Measurements from ENCODE around the gene PRDX4.

Gene PRDX4

GRCh38 chrX:23667239-23668177, at the start of gene PRDX4:
Gene PRDX4 (plus strand): TSS chrX:23667493. CDS start chrX:23667571, 78 bp downstream.
- H3K4me3 ChIP-seq (ENCODE audit: control insufficient read depth, low read depth, low read length): peak within 1 kb of the TSS; percentile 74
- DNase-seq (ENCODE audit: low read depth): peak; percentile 86
- TF ChIP-seq CTCF (conservative IDR thresholded peaks at IDR 0.05; ENCODE audit: control insufficient read depth, insufficient read depth, low read depth, low read length): no peak

DNA sequence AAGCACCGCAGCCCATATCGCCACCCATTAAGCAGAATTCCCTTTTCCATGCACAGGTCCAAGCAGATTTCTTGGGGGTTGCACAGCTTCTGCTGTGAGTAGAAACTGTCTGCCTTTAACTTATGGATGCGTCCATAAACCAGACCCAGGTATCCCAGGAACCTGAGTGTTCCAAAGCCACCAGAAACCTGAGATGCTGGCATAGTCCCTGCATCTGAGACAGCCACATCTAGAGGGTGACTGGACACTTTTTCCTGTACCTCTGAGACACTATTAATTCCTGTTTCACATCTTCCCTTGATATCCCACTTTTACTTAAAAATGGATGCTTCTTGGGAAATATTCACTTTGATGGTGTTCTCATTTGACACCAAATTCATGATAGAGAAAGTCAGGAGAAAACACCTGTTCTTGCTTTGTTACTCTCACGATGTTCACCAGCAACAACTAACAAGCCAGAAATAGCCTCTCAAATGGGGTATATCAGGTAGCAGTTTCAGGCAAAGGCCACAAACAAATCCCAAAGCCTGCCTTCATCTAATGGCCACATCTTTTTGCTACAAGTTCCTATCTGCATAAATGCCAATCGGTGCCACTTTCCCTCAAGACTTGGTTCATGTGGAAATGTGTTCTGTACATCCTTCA, 45.5 kb upstream of the PRDX4 start:
- H3K4me3 ChIP-seq (ENCODE audit: control insufficient read depth, low read depth, low read length): no peak overlapping the region
- no peak for TF ChIP-seq CTCF (conservative IDR thresholded peaks at IDR 0.05; ENCODE audit: control insufficient read depth, insufficient read depth, low read depth, low read length)
- DNase-seq (ENCODE audit: low read depth): no peak

GRCh38 chrX:23623797-23624196, 43.5 kb upstream of the PRDX4 start:
- no peak overlapping the region for H3K4me3 ChIP-seq (ENCODE audit: control insufficient read depth, low read depth, low read length)
- no peak for DNase-seq (ENCODE audit: low read depth)
- no peak for TF ChIP-seq CTCF (conservative IDR thresholded peaks at IDR 0.05; ENCODE audit: control insufficient read depth, insufficient read depth, low read depth, low read length)

- no peak for DNase-seq (ENCODE audit: low read depth)
- peak; percentile 15 for TF ChIP-seq CTCF (conservative IDR thresholded peaks at IDR 0.05; ENCODE audit: control insufficient read depth, insufficient read depth, low read depth, low read length)
- no peak overlapping the region for H3K4me3 ChIP-seq (ENCODE audit: control insufficient read depth, low read depth, low read length)
These were observed 40.6 kb upstream of the PRDX4 start for GRCh38 chrX:23626651-23627050.

DNA sequence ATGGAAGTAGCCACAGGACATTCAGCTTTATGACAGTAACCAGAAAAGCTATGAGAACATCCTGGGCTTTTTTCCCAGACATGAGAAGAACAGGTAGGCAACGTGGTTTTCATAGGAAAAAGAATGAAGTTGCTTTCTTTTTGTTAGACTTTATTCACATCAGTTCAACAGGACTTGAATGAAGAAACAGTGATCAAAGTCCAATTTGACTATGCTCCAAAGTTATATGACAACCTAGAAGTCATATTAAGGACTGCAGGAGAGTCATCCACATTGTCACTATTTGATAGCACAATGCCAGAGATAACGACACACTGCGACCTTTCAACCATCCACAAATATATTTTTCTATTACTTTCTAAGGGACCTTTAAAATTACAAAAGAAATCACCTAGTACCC, 39.2 kb upstream of the PRDX4 start:
- TF ChIP-seq CTCF (conservative IDR thresholded peaks at IDR 0.05; ENCODE audit: control insufficient read depth, insufficient read depth, low read depth, low read length): no peak
- DNase-seq (ENCODE audit: low read depth): no peak
- no peak overlapping the region for H3K4me3 ChIP-seq (ENCODE audit: control insufficient read depth, low read depth, low read length)

DNA sequence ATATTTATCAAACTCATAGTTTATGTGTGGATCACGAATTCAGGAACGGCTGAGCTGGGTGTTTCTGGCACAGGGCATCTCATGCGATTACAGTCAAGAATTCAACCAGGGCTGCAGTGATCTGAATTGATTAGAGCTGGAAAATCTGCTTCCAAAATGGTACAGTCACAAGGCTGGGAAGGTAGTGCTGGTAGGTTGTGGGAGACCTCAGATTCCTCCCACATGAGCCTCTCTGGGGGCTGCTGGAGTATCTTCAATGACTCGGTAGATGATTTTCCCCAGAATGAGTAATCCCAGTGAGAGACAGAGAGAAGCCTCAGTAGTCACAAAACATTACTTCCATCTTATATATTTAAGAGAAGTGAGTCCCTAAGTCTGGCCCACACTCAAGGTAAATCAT, 36.2 kb upstream of the PRDX4 start:
- no peak overlapping the region for H3K4me3 ChIP-seq (ENCODE audit: control insufficient read depth, low read depth, low read length)
- no peak for TF ChIP-seq CTCF (conservative IDR thresholded peaks at IDR 0.05; ENCODE audit: control insufficient read depth, insufficient read depth, low read depth, low read length)
- DNase-seq (ENCODE audit: low read depth): peak; percentile 12

Measured in fibroblast of mammary gland (primary cell).